Upper lobe of left lung (tissue), 6 donors: Measurements from ENCODE around the gene TMEM97. TPM values are rescaled to one million over a fixed set of nuclear protein-coding genes. Genes with fewer than 3 reads are reported as not detected.

ENCODE experiments used
- ATAC-seq, 2 donors: fragments of 200-7000 bp; cut with Tn5 transposase; one replicate each; pipeline ENCODE4 v1.9.1; 2022; ENCODE audit warnings: mild to moderate bottlenecking in 2 of 2, moderate library complexity in 2 of 2; ENCODE audit not compliant: low FRiP score in 2 of 2
- DNase-seq, 2 donors: peaks; one replicate each; pipeline ENCODE4 v3.0.0-alpha.2; 2019 to 2020
- H3K27ac ChIP-seq, 4 donors: fragments of 200-600 bp; sonication (generic); one replicate each; pipeline ENCODE4 v1.5.1; 2016 to 2019
- H3K27me3 ChIP-seq, 4 donors: fragments of 200-600 bp; sonication (generic); one replicate each; pipeline ENCODE4 v1.5.1; 2017 to 2019
- H3K36me3 ChIP-seq, 4 donors: fragments of 200-600 bp; sonication (generic); one replicate each; pipeline ENCODE4 v1.5.1; 2016 to 2019
- H3K4me1 ChIP-seq, 4 donors: fragments of 200-600 bp; sonication (generic); one replicate each; pipeline ENCODE4 v1.5.1; 2018 to 2019
- H3K4me3 ChIP-seq, 4 donors: fragments of 200-600 bp; sonication (generic); one replicate each; pipeline ENCODE4 v1.5.1; 2017 to 2019; ENCODE audit warnings: mild to moderate bottlenecking in 2 of 4, moderate library complexity in 1 of 4
- H3K9me3 ChIP-seq, 4 donors: fragments of 200-600 bp; sonication (generic); one replicate each; pipeline ENCODE4 v1.5.1; 2018 to 2019
- CTCF ChIP-seq, 6 experiments: fragments of 450-650 bp in 4 of 6; fragments of 200-600 bp in 2 of 6; sonication (generic) in 2 of 6; IDR thresholded peaks; one replicate each; pipeline ENCODE4 v1.5.1; 2016 to 2019; ENCODE audit warnings: antibody characterized with exemption in 6 of 6
- EP300 ChIP-seq, 4 donors: sonication (generic); formaldehyde crosslinking; IDR thresholded peaks; one replicate each; pipeline ENCODE4 v1.5.1; 2017; ENCODE audit warnings: antibody characterized with exemption in 4 of 4, control low read depth in 2 of 4
- POLR2A ChIP-seq, 4 donors: fragments of 450-650 bp; IDR thresholded peaks; one replicate each; pipeline ENCODE4 v1.5.1; 2016 to 2017; ENCODE audit warnings: antibody characterized with exemption in 4 of 4, mild to moderate bottlenecking in 2 of 4
- POLR2AphosphoS5 ChIP-seq, 2 donors: sonication (generic); formaldehyde crosslinking; IDR thresholded peaks; one replicate each; pipeline ENCODE4 v1.5.1; 2017; ENCODE audit warnings: antibody characterized with exemption in 2 of 2
- WGBS, 2 donors: methylation state at CpG; one replicate each; pipeline ENCODE4 v1.1.5; 2017 to 2018; 5-methylcytosine and 5-hydroxymethylcytosine counted together
- total RNA-seq, 6 donors: library from RNA; depleted of rRNA in 4 of 6; stranded (reverse); fragments of >200 nt in 4 of 6; gene quantifications; one replicate each; pipeline versions ENCODE4 v1.1.0 to v1.2.1, GENCODE V29; 2016 to 2021
- donor health status: DM: no; HTN: no; CAD: no; lungs with moderate emphysema.
- donor health status: DM: no; HTN: yes; CAD: no; lungs with severe emphysema.

The TMEM97 gene
- total RNA-seq, 6 donors from 2014 or later = 19.8 to 47.9 (median 37.6) TPM

GRCh38 chr17:28357901-28358197 lies 38.8 kb downstream of the TMEM97 start:
- ATAC-seq (no peak), DNase-seq (no peak)
- peaks cover 21 to 62% (median 51%) of the 10 kb centered on the region in 4 donors for H3K36me3 ChIP-seq
- no peaks in the 10 kb centered on the region for H3K9me3 ChIP-seq
- H3K27me3 ChIP-seq = no peaks in the 10 kb centered on the region
- peak overlapping the region; percentile 90 to 94 (median 92) for H3K27ac ChIP-seq
- H3K4me1 ChIP-seq = peaks cover 19 to 29% (median 21%) of the 10 kb centered on the region in 4 donors
- 5 to 6% methylated on average over 4 of the region's 4 CpGs for WGBS, 2 donors
- H3K4me3 ChIP-seq = peak overlapping the region; percentile 50 to 91 (median 87)
- TF ChIP-seq CTCF (IDR thresholded peaks at IDR 0.05) (no peak), POLR2AphosphoS5 (IDR thresholded peaks at IDR 0.05) (no peak), EP300 (IDR thresholded peaks at IDR 0.05) (no peak), POLR2A (IDR thresholded peaks at IDR 0.05) (no peak)

- Histone ChIP-seq H3K27me3 (no peaks in the 10 kb centered on the region), H3K27ac (no peak overlapping the region), H3K9me3 (no peaks in the 10 kb centered on the region), H3K4me3 (no peak overlapping the region), H3K36me3 (peaks cover 18 to 61% (median 58%) of the 10 kb centered on the region in 4 donors), H3K4me1 (peaks cover 5 to 6% (median 6%) of the 10 kb centered on the region in 4 donors)
- 89 to 93% methylated on average over 5 of the region's 5 CpGs for WGBS, 2 donors
- TF ChIP-seq EP300 (IDR thresholded peaks at IDR 0.05) (no peak), CTCF (IDR thresholded peaks at IDR 0.05) (no peak), POLR2AphosphoS5 (IDR thresholded peaks at IDR 0.05) (no peak), POLR2A (IDR thresholded peaks at IDR 0.05) (no peak)
- ATAC-seq (no peak), DNase-seq (no peak)
Measured at GRCh38 chr17:28363186-28363585, 44.2 kb downstream of the TMEM97 start.

GRCh38 chr17:28363776-28364650 lies 45.0 kb downstream of the TMEM97 start:
- Histone ChIP-seq H3K27ac (no peak overlapping the region), H3K36me3 (peaks cover 18 to 61% (median 56%) of the 10 kb centered on the region in 4 donors), H3K4me3 (no peak overlapping the region), H3K9me3 (no peaks in the 10 kb centered on the region), H3K4me1 (no peaks in the 10 kb centered on the region), H3K27me3 (no peaks in the 10 kb centered on the region)
- DNase-seq (no peak), ATAC-seq (no peak)
- TF ChIP-seq EP300 (IDR thresholded peaks at IDR 0.05) (no peak), CTCF (IDR thresholded peaks at IDR 0.05) (no peak), POLR2A (IDR thresholded peaks at IDR 0.05) (no peak), POLR2AphosphoS5 (IDR thresholded peaks at IDR 0.05) (no peak)
- 92 to 94% methylated on average over 6 to 8 of the region's 8 CpGs for WGBS, 2 donors

- Histone ChIP-seq H3K4me1 (peaks cover 0 to 1% (median 0%) of the 10 kb centered on the region in 4 donors), H3K9me3 (no peaks in the 10 kb centered on the region), H3K27ac (no peak within 1 kb of the TSS), H3K36me3 (peaks cover 18 to 55% (median 48%) of the 10 kb centered on the region in 4 donors), H3K4me3 (no peak within 1 kb of the TSS), H3K27me3 (no peaks in the 10 kb centered on the region)
- DNase-seq (peak in 1 of 2 donors; percentile 43), ATAC-seq (no peak)
- TF ChIP-seq CTCF (IDR thresholded peaks at IDR 0.05) = no peak
- no peak for TF ChIP-seq EP300 (IDR thresholded peaks at IDR 0.05)
- TF ChIP-seq POLR2A (IDR thresholded peaks at IDR 0.05) = no peak
- TF ChIP-seq POLR2AphosphoS5 (IDR thresholded peaks at IDR 0.05) = no peak
- 89 to 90% methylated on average over 4 to 12 of the region's 13 CpGs for WGBS, 2 donors
Measured at GRCh38 chr17:28364665-28365363, 45.8 kb downstream of the TMEM97 start, which contains the start of gene SEBOX. Gene SEBOX, minus strand, starts transcription at chr17:28365199. Its CDS starts 48 bp downstream, at chr17:28365151.
